Measurements from ENCODE around the gene ATR. TPM values are rescaled to one million over a fixed set of nuclear protein-coding genes. Genes with fewer than 3 reads are reported as not detected.

Gene ATR
- total RNA-seq, 1 experiment from 2014 or later: 33.3 TPM

DNA sequence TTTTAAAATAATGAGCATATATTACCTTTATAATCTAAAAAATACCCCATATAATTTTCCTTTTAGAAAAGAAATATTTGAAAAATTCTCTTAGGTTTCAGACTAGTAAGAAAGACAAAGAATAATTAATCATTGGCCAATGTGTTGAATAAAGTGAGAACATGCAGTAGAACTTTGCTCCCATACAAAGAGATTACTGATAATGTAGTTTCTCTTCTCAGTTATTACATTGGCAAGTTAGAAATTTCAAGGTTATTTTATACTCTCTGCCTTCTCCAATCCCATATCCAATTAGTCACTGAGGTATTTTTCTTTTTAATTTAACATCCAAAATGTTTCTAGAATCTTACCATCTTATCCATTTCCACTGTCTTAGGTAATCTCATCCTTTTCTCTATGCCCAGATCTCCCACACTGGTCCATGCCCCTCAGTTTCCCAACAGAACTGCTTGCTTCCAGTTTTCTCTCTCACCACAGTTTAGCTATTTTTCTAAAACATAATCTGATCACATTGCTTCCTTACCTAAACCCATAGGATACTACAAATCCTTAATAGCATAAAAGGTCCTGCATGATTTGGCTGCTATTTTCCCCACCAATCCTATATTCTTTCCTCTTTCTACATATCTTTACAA lies 141.5 kb downstream of the ATR start:
- DNase-seq: no peak
- Histone ChIP-seq H3K9me3 (ENCODE audit: insufficient read depth, low read depth) (no peaks in the 10 kb centered on the region), H3K79me2 (ENCODE audit: low read depth) (peaks cover 67% of the 10 kb centered on the region), H3K9me2 (ENCODE audit: insufficient read depth) (no peaks in the 10 kb centered on the region), H4K20me1 (ENCODE audit: insufficient read depth) (0 out of 2 replicates have a peak, but pooled peaks cover 5% of the 10 kb centered on the region), H3F3A (ENCODE audit: insufficient read depth, low read depth) (peaks cover 23% of the 10 kb centered on the region), H2AFZ (no peak overlapping the region), H3K27me3 (ENCODE audit: insufficient read depth, low read depth) (no peaks in the 10 kb centered on the region), H3K4me2 (no peak overlapping the region), H3K4me1 (replicated peaks; ENCODE audit: insufficient read depth) (peaks cover 35% of the 10 kb centered on the region), H3K4me3 (no peak overlapping the region), H3K36me3 (ENCODE audit: low read depth) (no peaks in the 10 kb centered on the region), H3K27ac (no peak overlapping the region)
- BruUV-seq (replicated peaks): no TSS peak
- intact Hi-C loops (cut with micrococcal nuclease; ENCODE audit: unreplicated experiment): no loop called here
- ChIA-PET POLR2A (ENCODE audit: unreplicated experiment) (no interaction called here), CTCF (no interaction called here)
- no peak for TF ChIP-seq EZH2 (IDR thresholded peaks at IDR 0.05; ENCODE audit: low read depth)
- TF ChIP-seq, protein P1, sequence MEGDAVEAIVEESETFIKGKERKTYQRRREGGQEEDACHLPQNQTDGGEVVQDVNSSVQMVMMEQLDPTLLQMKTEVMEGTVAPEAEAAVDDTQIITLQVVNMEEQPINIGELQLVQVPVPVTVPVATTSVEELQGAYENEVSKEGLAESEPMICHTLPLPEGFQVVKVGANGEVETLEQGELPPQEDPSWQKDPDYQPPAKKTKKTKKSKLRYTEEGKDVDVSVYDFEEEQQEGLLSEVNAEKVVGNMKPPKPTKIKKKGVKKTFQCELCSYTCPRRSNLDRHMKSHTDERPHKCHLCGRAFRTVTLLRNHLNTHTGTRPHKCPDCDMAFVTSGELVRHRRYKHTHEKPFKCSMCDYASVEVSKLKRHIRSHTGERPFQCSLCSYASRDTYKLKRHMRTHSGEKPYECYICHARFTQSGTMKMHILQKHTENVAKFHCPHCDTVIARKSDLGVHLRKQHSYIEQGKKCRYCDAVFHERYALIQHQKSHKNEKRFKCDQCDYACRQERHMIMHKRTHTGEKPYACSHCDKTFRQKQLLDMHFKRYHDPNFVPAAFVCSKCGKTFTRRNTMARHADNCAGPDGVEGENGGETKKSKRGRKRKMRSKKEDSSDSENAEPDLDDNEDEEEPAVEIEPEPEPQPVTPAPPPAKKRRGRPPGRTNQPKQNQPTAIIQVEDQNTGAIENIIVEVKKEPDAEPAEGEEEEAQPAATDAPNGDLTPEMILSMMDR (conservative IDR thresholded peaks at IDR 0.05): no peak

DNA sequence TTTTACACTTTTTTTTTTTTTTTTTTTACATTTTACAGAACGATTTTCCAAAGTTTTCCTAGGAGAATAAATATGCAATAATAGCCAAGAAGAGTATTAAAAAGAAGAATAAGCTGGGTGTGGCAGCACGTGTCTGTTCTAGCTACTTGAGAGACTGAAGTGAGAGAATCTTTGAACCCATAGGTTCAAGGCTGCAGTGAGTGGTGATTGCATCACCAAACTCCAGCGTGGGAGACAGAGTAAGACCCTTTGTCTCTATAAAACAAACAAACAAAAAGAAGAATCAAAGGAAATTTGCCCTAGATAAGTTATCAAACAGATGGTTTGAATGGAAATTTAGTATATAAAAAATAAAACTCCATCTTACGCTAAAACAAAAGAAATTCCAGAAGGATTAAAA lies 144.0 kb downstream of the ATR start:
- no peak overlapping the region for H3K27ac ChIP-seq
- no peaks in the 10 kb centered on the region for H3K9me3 ChIP-seq (ENCODE audit: insufficient read depth, low read depth)
- no peaks in the 10 kb centered on the region for H3K27me3 ChIP-seq (ENCODE audit: insufficient read depth, low read depth)
- H3K9me2 ChIP-seq (ENCODE audit: insufficient read depth): no peaks in the 10 kb centered on the region
- H2AFZ ChIP-seq: no peak overlapping the region
- no peak overlapping the region for H3K4me2 ChIP-seq
- H3K4me1 ChIP-seq (replicated peaks; ENCODE audit: insufficient read depth): peaks cover 17% of the 10 kb centered on the region
- no peaks in the 10 kb centered on the region for H3K36me3 ChIP-seq (ENCODE audit: low read depth)
- intact Hi-C loops (cut with micrococcal nuclease; ENCODE audit: unreplicated experiment): no loop called here
- ChIA-PET POLR2A (ENCODE audit: unreplicated experiment) (no interaction called here), CTCF (no interaction called here)
- H3F3A ChIP-seq (ENCODE audit: insufficient read depth, low read depth): peaks cover 10% of the 10 kb centered on the region
- BruUV-seq (replicated peaks): no TSS peak
- H4K20me1 ChIP-seq (ENCODE audit: insufficient read depth): 0 out of 2 replicates have a peak, but pooled peaks cover 5% of the 10 kb centered on the region
- H3K4me3 ChIP-seq: no peak overlapping the region
- H3K79me2 ChIP-seq (ENCODE audit: low read depth): peaks cover 49% of the 10 kb centered on the region
- DNase-seq: no peak
- TF ChIP-seq, protein P1 (conservative IDR thresholded peaks at IDR 0.05): no peak
- TF ChIP-seq EZH2 (IDR thresholded peaks at IDR 0.05; ENCODE audit: low read depth): no peak

DNA sequence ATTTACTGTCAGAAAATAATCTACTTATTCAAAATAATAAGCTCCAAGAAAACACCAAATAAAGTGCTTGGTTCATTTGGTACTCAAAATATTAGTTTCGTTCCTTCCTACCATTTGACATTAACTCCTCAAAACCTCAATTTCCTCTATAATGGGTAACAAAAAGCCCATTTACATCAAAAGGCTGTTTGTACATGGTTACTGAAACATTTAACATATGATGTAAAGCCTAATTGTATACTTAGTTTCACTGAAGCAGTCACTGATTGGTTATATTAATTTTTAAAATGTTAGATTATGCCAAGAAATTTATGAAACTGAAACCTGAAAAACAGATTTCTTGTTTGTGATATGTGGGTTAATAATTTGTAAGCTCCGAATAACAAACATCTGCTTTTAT lies 145.4 kb downstream of the ATR start:
- CTCF ChIA-PET: no interaction called here
- POLR2A ChIA-PET (ENCODE audit: unreplicated experiment): no interaction called here
- Histone ChIP-seq H3K9me2 (ENCODE audit: insufficient read depth) (no peaks in the 10 kb centered on the region), H3K27me3 (ENCODE audit: insufficient read depth, low read depth) (no peaks in the 10 kb centered on the region), H3K9me3 (ENCODE audit: insufficient read depth, low read depth) (no peaks in the 10 kb centered on the region), H4K20me1 (ENCODE audit: insufficient read depth) (0 out of 2 replicates have a peak, but pooled peaks cover 5% of the 10 kb centered on the region), H3F3A (ENCODE audit: insufficient read depth, low read depth) (peaks cover 3% of the 10 kb centered on the region; the same call in 1 of the 2 replicates), H3K4me3 (no peak overlapping the region), H3K4me1 (replicated peaks; ENCODE audit: insufficient read depth) (0 out of 2 replicates have a peak, but pooled peaks cover 3% of the 10 kb centered on the region), H3K36me3 (ENCODE audit: low read depth) (no peaks in the 10 kb centered on the region), H3K4me2 (no peak overlapping the region), H3K27ac (no peak overlapping the region), H3K79me2 (ENCODE audit: low read depth) (peaks cover 41% of the 10 kb centered on the region), H2AFZ (no peak overlapping the region)
- BruUV-seq (replicated peaks): no TSS peak
- TF ChIP-seq, protein P1 (conservative IDR thresholded peaks at IDR 0.05): no peak
- TF ChIP-seq EZH2 (IDR thresholded peaks at IDR 0.05; ENCODE audit: low read depth): no peak
- intact Hi-C loops (cut with micrococcal nuclease; ENCODE audit: unreplicated experiment): no loop called here
- no peak for DNase-seq

Measured in PC-9 (cell line).